Activated T-cell treated with anti-CD3 and anti-CD28 coated beads for 1 hour (primary cell): Measurements from ENCODE around the gene SPIN4.
"Not testable (repeated sequence)": the region's sequence is repeated elsewhere in the genome, so short reads cannot be mapped to it uniquely, and the experiment has no call there.

Experiments
- DNase-seq: peaks from one replicate; pipeline ENCODE4 v3.0.0-alpha.2; 2020; ENCODE audit warnings: low read depth

The SPIN4 gene

DNA sequence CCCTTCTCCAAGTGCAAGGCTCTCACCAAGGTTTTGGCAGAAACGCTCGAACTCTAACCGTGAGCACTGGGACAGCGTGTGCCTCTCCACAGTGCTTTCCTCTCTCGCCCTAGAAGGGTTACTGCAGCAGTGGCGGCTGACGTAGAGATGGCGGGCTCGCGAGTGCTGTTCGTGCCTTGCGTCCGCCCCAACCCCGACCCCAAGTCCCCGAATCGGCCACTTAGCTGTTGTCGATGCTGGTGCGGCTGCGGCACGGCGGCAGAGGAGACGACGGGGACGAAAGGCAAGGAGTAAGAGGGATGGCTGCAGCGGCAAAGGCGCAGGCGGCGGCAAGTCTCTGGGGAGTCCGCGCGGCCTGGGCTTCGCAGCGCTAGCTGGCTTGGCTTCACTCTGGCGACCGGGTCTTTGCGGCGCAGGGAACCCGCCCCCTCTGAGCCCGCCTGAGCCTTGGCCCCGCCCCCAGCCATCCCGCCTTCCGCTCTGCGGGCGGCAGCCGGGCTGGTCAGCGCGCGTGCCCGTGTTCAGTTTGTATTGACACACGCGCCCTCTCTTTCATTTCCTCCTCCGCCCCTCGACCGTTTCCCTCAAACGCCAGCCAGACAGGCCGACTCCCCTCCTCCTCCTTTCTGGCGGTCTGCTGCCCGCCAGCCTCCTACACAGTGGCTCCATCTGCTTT, at the start of gene SPIN4:
Gene SPIN4, minus strand, starts transcription at position 392 of the 676 bp plus-strand sequence. CDS start 513 bp downstream, outside the sequence.
- DNase-seq: peak; percentile 32

GRCh38 chrX:63400340-63400739, 49.2 kb upstream of the SPIN4 start:
- DNase-seq: no peak

- DNase-seq: no peak
Measured at GRCh38 chrX:63394872-63395271, 43.7 kb upstream of the SPIN4 start.

GRCh38 chrX:63393094-63393493, 42.0 kb upstream of the SPIN4 start:
- DNase-seq: not testable (repeated sequence)

DNA sequence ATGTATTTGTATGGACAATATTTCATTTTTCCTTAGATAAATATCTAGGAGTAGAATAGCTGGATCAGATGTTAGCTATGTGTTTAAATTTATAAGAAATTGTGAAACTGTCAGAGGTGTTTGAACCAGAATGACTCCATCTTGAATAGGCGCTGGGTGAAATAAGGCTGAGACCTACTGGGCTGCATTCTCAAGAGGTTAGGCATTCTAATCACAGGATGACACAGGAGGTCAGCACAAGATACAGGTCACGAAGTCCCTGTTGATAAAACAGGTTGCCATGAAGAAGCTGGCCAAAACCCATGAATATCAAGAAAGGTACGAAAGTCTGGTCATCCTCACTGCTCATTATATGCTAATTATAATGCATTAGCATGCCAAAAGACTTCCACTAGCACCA, 36.3 kb upstream of the SPIN4 start:
- no peak for DNase-seq

DNA sequence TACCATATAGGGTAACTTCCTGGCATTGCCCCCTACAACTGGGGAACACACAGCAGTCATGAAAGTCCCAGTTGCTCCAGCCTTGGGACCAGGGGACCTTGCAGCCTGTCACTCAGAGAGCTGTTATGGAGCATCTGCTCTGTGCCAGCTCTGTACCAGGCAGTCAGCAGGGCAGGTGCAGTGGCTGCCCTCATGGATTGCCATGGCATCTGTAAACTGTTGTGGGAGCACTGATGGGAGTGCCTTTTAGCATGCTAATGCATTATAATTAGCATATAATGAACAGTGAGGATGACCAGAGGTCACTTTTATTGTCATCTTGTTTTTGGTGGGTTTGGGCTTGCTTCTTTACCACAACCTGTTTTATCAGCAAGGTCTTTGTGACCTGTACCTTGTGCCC, 33.1 kb upstream of the SPIN4 start:
- not testable (repeated sequence) for DNase-seq

GRCh38 chrX:63373012-63373411, 21.9 kb upstream of the SPIN4 start:
- not testable (repeated sequence) for DNase-seq

- not testable (repeated sequence) for DNase-seq
Measured at GRCh38 chrX:63367699-63368098, 16.6 kb upstream of the SPIN4 start.

GRCh38 chrX:63363788-63364187, 12.7 kb upstream of the SPIN4 start:
- DNase-seq: no peak

GRCh38 chrX:63361494-63361893, 10.4 kb upstream of the SPIN4 start:
- DNase-seq: no peak

DNA sequence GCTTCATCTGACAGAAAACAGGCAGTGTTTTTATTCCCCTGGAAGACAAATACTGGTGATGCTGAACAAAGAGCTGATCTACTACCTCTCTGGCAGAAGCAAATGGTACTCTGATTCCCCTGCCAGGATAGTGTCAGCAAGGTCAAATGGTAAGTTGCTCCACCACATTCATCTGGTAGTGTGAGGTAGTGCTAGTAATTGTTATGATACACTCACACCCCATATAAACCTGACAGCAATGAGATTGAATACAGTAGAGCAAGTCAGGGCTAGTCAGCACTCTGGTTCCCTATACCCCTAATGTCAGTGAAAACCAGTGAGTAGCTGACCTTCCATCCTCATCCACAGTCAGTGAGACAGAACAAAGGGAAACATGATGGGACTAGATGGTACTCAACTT, 3.4 kb upstream of the SPIN4 start:
- DNase-seq: no peak

DNA sequence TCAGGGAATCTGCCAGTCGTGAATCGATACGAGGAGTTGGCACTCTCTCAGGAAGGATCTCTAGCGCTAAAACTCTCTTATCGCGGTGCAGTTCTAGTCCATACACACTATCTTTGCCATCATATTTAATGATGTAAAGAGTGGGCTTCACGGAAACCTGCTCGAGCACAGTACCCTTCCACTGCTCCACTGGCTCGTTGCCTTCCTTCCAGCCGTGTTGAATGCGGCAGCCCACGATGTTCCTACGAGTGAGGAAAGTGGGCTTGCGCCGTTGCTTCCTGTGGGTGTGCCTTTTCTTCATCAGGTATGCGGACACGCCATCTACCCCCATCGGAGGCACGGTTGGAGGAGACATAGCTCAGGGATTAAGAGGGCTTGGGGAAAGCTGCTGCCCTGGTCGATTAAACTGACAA, 661 bp downstream of the SPIN4 start:
- peak; percentile 3 for DNase-seq

GRCh38 chrX:63349307-63349706, 1.8 kb downstream of the SPIN4 start:
- DNase-seq: no peak

- DNase-seq: no peak
Measured at GRCh38 chrX:63330681-63331080, 20.5 kb downstream of the SPIN4 start.

DNA sequence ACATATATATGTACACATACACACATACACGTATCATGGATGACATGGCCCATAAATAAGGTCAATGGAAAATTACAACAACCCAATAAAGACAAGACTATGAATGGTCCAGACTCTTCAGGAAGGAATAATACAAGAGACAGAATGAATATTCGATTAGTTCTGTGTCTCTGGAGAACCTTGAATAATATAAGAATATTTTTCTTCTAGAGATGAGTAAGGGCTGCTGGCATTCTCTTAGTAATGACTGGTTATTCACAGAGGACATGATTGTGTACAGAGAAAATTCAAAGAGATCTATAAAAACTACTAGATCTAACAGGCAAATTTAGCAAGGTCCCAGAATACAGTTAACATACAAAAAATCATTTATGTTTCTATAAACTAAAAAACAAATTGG, 23.3 kb downstream of the SPIN4 start:
- DNase-seq: no peak

GRCh38 chrX:63299596-63299995, 51.5 kb downstream of the SPIN4 start:
- no peak for DNase-seq
